K562 (cell line): ENCODE results near the gene LRP2. TPM values are rescaled to one million over a fixed set of nuclear protein-coding genes. Genes with fewer than 3 reads are reported as not detected.

Source experiments
- ATAC-seq: fragments of 200-7000 bp; cut with Tn5 transposase; 3 replicates; pipeline ENCODE4 v1.9.1; 2020; ENCODE audit warnings: moderate library complexity
- BruUV-seq: library from RNA; stranded (reverse); fragments of 400-500 nt; replicated peaks from 2 replicates; lab custom pipeline; 2021; lab: Mats Ljungman, UMichigan
- CTCF ChIA-PET: fragments of 300-600 bp; formaldehyde crosslinking; extraction: SDS; loops from one replicate; lab custom pipeline; 2021; ENCODE audit warnings: low intra/inter-chr PET ratio; lab: Yijun Ruan, JAX
- POLR2A ChIA-PET: fragments of 300-600, 350-650 bp; sonication (Branson Sonifier 250); formaldehyde crosslinking; extraction: SDS; loops from one replicate; lab custom pipeline; 2021; ENCODE audit warnings: antibody characterized with exemption, inconsistent platforms; lab: Yijun Ruan, JAX
- DNase-seq, 4 experiments: peaks; one replicate each; pipeline versions ENCODE4 v3.0.0 to v3.0.0-alpha.2; 2011 to 2018; ENCODE audit warnings: low spot score in 3 of 4, mixed read lengths in 3 of 4; ENCODE audit errors: extremely low read depth in 1 of 4
- FAIRE-seq: peaks from 2 replicates; lab custom pipeline; 2011; peaks lifted over from hg19 to GRCh38; lab: Jason Lieb, UNC
- H2AFZ ChIP-seq: 2 replicates; pipeline ENCODE4 v1.6.0; 2011; ENCODE audit warnings: low read depth, low read length, control low read depth, inconsistent platforms
- H3K27ac ChIP-seq: fragments of 200-600 bp; 3 replicates; pipeline ENCODE4 v1.8.0; 2011; ENCODE audit warnings: low read depth, mild to moderate bottlenecking, control low read depth, inconsistent platforms, low read length, moderate library complexity, mixed read lengths; ENCODE audit errors: extremely low read depth
- H3K27me3 ChIP-seq, 2 experiments: fragments of 300-600 bp in 1 of 2; 2 replicates in 1 of 2; 3 replicates in 1 of 2; pipeline versions ENCODE4 v1.6.0 to v1.8.0; 2011; ENCODE audit warnings: inconsistent platforms in 2 of 2, low read length in 2 of 2, mild to moderate bottlenecking in 1 of 2, mixed read lengths in 1 of 2, moderate library complexity in 1 of 2; ENCODE audit not compliant: control insufficient read depth in 2 of 2, insufficient read depth in 2 of 2
- H3K36me3 ChIP-seq: fragments of 300-600 bp; 3 replicates; pipeline ENCODE4 v1.8.0; 2011; ENCODE audit warnings: mild to moderate bottlenecking, low read length, inconsistent platforms; ENCODE audit not compliant: control insufficient read depth, insufficient read depth
- H3K4me1 ChIP-seq, 2 experiments: fragments of 200-600 bp in 1 of 2; replicated peaks in 1 of 2; 2 replicates in 1 of 2; 3 replicates in 1 of 2; pipeline versions ENCODE4 v1.5.1 to v1.8.0; 2011; ENCODE audit warnings: inconsistent platforms in 2 of 2, low read length in 2 of 2, mild to moderate bottlenecking in 1 of 2, mixed read lengths in 1 of 2, moderate library complexity in 1 of 2; ENCODE audit not compliant: control insufficient read depth in 2 of 2, insufficient read depth in 2 of 2
- H3K4me2 ChIP-seq: 2 replicates; pipeline ENCODE4 v1.6.1; 2011; ENCODE audit warnings: low read length, control low read depth, inconsistent platforms, mixed read lengths; ENCODE audit not compliant: insufficient read depth
- H3K4me3 ChIP-seq: fragments of 200-600 bp; sonication (generic), shearing (Covaris generic); 2 replicates; pipeline ENCODE4 v1.5.1; 2016; ENCODE audit warnings: control low read depth, inconsistent platforms
- H3K79me2 ChIP-seq: fragments of 200-600 bp; 3 replicates; pipeline ENCODE4 v1.8.0; 2011; ENCODE audit warnings: low read length, inconsistent platforms; ENCODE audit not compliant: control insufficient read depth, insufficient read depth
- H3K9ac ChIP-seq, 2 experiments: 2 replicates each; pipeline versions ENCODE4 v1.6.0 to v1.6.1; 2011; ENCODE audit warnings: low read depth in 2 of 2, low read length in 2 of 2, control low read depth in 1 of 2, inconsistent platforms in 1 of 2, mild to moderate bottlenecking in 1 of 2, mixed read lengths in 1 of 2; ENCODE audit not compliant: insufficient read depth in 1 of 2
- H3K9me1 ChIP-seq: one replicate; pipeline ENCODE4 v1.6.0; 2011; ENCODE audit warnings: inconsistent platforms, mild to moderate bottlenecking, low read length, moderate library complexity; ENCODE audit not compliant: control insufficient read depth, insufficient read depth
- H3K9me3 ChIP-seq: replicated peaks from 2 replicates; pipeline ENCODE4 v1.5.1; 2011; ENCODE audit warnings: low read depth, low read length, inconsistent platforms; ENCODE audit not compliant: control insufficient read depth, insufficient read depth
- H4K20me1 ChIP-seq: replicated peaks from 2 replicates; pipeline ENCODE4 v1.6.1; 2011; ENCODE audit warnings: low read length, inconsistent platforms, mixed read lengths; ENCODE audit not compliant: control insufficient read depth, insufficient read depth
- CTCF ChIP-seq, 3 experiments: IDR thresholded peaks in 2 of 3; conservative IDR thresholded peaks in 1 of 3; 2 replicates each; pipeline ENCODE4 v1.5.1; 2011 to 2012; ENCODE audit warnings: low read length in 3 of 3, mild to moderate bottlenecking in 3 of 3, control low read depth in 2 of 3, improper control_type of control experiment in 1 of 3, inconsistent platforms in 1 of 3, low read depth in 1 of 3, mixed read lengths in 1 of 3, moderate library complexity in 1 of 3; ENCODE audit not compliant: insufficient read depth in 2 of 3
- FOXM1 ChIP-seq, 2 experiments: fragments of 450-650 bp in 1 of 2; sonication (generic) in 1 of 2; formaldehyde crosslinking in 1 of 2; IDR thresholded peaks; 2 replicates each; pipeline versions ENCODE4 v1.6.1 to v1.9.0; 2017 to 2022; ENCODE audit warnings: low read depth in 2 of 2, mild to moderate bottlenecking in 2 of 2, missing genetic modification reagents in 1 of 2, moderate library complexity in 1 of 2
- HIVEP1 ChIP-seq: fragments of 250-450 bp; sonication (Bioruptor Pico); IDR thresholded peaks from 2 replicates; pipeline ENCODE4 v1.4.0; 2020; ENCODE audit warnings: mild to moderate bottlenecking
- HNRNPK ChIP-seq: fragments of 200-400 bp; formaldehyde crosslinking; IDR thresholded peaks from one replicate; pipeline ENCODE4 v1.6.1; 2018; ENCODE audit warnings: mild to moderate bottlenecking, low read depth, low read length; ENCODE audit not compliant: poor library complexity, severe bottlenecking
- PRMT5 ChIP-seq: sonication (generic); formaldehyde crosslinking; IDR thresholded peaks from 2 replicates; pipeline ENCODE4 v1.5.0; 2020; ENCODE audit warnings: missing genetic modification reagents
- RBM14 ChIP-seq: fragments of 200-400 bp; formaldehyde crosslinking; IDR thresholded peaks from 2 replicates; pipeline ENCODE4 v1.6.1; 2018; ENCODE audit warnings: low read depth, mild to moderate bottlenecking, low read length, moderate library complexity, borderline replicate concordance; ENCODE audit not compliant: insufficient read depth
- TBL1XR1 ChIP-seq, 2 experiments: IDR thresholded peaks; 2 replicates each; pipeline ENCODE4 v1.6.1; 2012; ENCODE audit warnings: improper control_type of control experiment in 2 of 2, low read length in 2 of 2, mild to moderate bottlenecking in 1 of 2
- ZBTB17 ChIP-seq: fragments of 450-650 bp; formaldehyde crosslinking; IDR thresholded peaks from 2 replicates; pipeline ENCODE4 v1.4.0; 2020; ENCODE audit warnings: mild to moderate bottlenecking
- ZNF395 ChIP-seq: fragments of 200-800 bp; sonication (Bioruptor generic); IDR thresholded peaks from 2 replicates; pipeline ENCODE4 v1.6.1; 2017; ENCODE audit warnings: missing genetic modification characterization, missing compliant biosample characterization
- ZNF584 ChIP-seq: fragments of 200-800 bp; sonication (Bioruptor generic); IDR thresholded peaks from 2 replicates; pipeline ENCODE4 v1.6.1; 2016; ENCODE audit warnings: low read depth, mild to moderate bottlenecking, missing genetic modification characterization, missing compliant biosample characterization
- ZNF696 ChIP-seq: fragments of 250-450 bp; sonication (Bioruptor Pico); conservative IDR thresholded peaks from 2 replicates; pipeline ENCODE4 v1.4.0; 2020; ENCODE audit warnings: mild to moderate bottlenecking, moderate library complexity
- ZSCAN29 ChIP-seq: fragments of 450-650 bp; IDR thresholded peaks from 2 replicates; pipeline ENCODE4 v1.6.1; 2017
- ZZZ3 ChIP-seq: fragments of 450-650 bp; IDR thresholded peaks from 2 replicates; pipeline ENCODE4 v1.6.1; 2016; ENCODE audit warnings: antibody characterized with exemption, mild to moderate bottlenecking, moderate library complexity
- in situ Hi-C: fragments of 300-500 bp; cut with MboI; formaldehyde crosslinking; loops from 4 replicates; pipeline ENCODE4 v1.15.0; 2018; ENCODE audit warnings: inconsistent platforms, mixed read lengths
- intact Hi-C: fragments of 100-400 bp; cut with micrococcal nuclease; formaldehyde crosslinking; loops from 2 replicates; pipeline ENCODE4 v1.14.2; 2022
- polyA plus RNA-seq, 8 experiments: library from polyadenylated mRNA; depleted of rRNA in 4 of 8; stranded (reverse) in 5 of 8; unstranded in 3 of 8; fragments of >200 nt; fragmentation: Nextera tagmentation in 2 of 8; fragmentation: Illumina TruSeq in 1 of 8; extraction: Ambion mirVana in 2 of 8; extraction: Trizol in 1 of 8; gene quantifications; 2 replicates each; pipeline versions ENCODE4 v1.2.1 to v1.2.3, GENCODE V29; 2011 to 2014; ENCODE audit warnings: inconsistent platforms in 1 of 8, missing spikeins in 1 of 8
- total RNA-seq, 7 experiments: library from RNA; depleted of rRNA in 6 of 7; stranded (reverse); fragments of >200 nt in 6 of 7; fragmentation: Illumina TruSeq in 2 of 7; extraction: Trizol in 2 of 7; gene quantifications; 2 replicates each; pipeline versions ENCODE4 v1.2.1 to v1.2.3, GENCODE V29; 2011 to 2021; ENCODE audit warnings: low replicate concordance in 1 of 7

Gene LRP2
- total and polyA plus RNA-seq, 9 of the 15 experiments (the other 6 are each of a cell fraction or from before 2014, with no cell fraction given), result 0.04 to 0.18 (median 0.11) TPM; not detected in 1

DNA sequence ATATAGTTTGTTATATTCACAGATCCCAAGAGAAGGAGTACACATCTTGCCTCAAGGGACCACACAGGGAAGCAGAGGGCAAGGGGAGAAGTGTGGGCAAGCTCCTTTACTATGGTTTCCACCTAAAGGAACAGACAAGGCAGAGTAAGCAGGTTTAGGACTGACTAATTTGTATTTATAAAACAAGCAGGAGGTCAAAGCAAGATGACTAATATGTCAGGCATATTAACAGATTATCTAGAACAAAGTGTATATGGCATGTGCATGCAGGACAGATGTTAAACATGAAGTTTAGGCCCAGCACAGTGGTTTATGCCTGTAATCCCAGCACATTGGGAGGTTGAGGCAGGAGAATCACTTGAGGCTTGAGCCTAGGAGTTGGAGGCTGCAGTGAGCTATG is 3.7 kb upstream of the LRP2 start:
- ATAC-seq (no peak), DNase-seq (no peak), FAIRE-seq (no peak)
- H3K9me3 ChIP-seq, result no peaks in the 10 kb centered on the region
- no peak overlapping the region for H3K27ac ChIP-seq
- H3K27me3 ChIP-seq, result peaks cover 33 to 39% of the 10 kb centered on the region in 2 experiments
- H4K20me1 ChIP-seq, result no peaks in the 10 kb centered on the region
- H3K4me1 ChIP-seq, result peaks cover 8 to 28% of the 10 kb centered on the region in 2 experiments
- in situ Hi-C loops (no loop called here), intact Hi-C loops (no loop called here)
- POLR2A ChIA-PET, result interaction anchor here (1.2 kb wide), 1 partner anchor 15 kb away, joined by 3 read pairs; no protein-coding TSS in a partner anchor
- no peak overlapping the region for H2AFZ ChIP-seq
- H3K36me3 ChIP-seq, result no peaks in the 10 kb centered on the region
- no peak for TF ChIP-seq ZNF584
- TF ChIP-seq FOXM1 (IDR thresholded peaks at IDR 0.05; ENCODE audit: low read depth), result no peak
- no peak for TF ChIP-seq FOXM1 (CRISPR knock-in tag; IDR thresholded peaks at IDR 0.05; ENCODE audit: low read depth)
- no peak for TF ChIP-seq ZNF696 (CRISPR knock-in tag)
- TF ChIP-seq ZNF395 (CRISPR knock-in tag), result no peak
- TF ChIP-seq CTCF (IDR thresholded peaks at IDR 0.05 in 2 of 3, conservative IDR thresholded peaks at IDR 0.05 in 1 of 3; ENCODE audit: insufficient read depth in 2 of 3, low read depth in 1 of 3, low read length in 3 of 3), result no peak
- no peak for TF ChIP-seq HNRNPK
- TF ChIP-seq ZBTB17 (CRISPR knock-in tag), result no peak
- no peak for TF ChIP-seq ZZZ3
- no peak for TF ChIP-seq PRMT5 (CRISPR knock-in tag)
- TF ChIP-seq HIVEP1, result no peak
- TF ChIP-seq ZSCAN29, result no peak
- no peak for TF ChIP-seq TBL1XR1 (IDR thresholded peaks at IDR 0.05; ENCODE audit: low read length in 2 of 2)
- TF ChIP-seq RBM14, result no peak
- BruUV-seq, result no TSS peak
- no peaks in the 10 kb centered on the region for H3K79me2 ChIP-seq
- CTCF ChIA-PET, result no interaction called here
- H3K9me1 ChIP-seq, result no peaks in the 10 kb centered on the region
- no peak overlapping the region for H3K4me3 ChIP-seq
- H3K4me2 ChIP-seq, result no peak overlapping the region
- no peak overlapping the region for H3K9ac ChIP-seq
